Coronary artery (tissue), 2 donors: ENCODE measurements around the gene ATF4.
A peak's percentile ranks its signal among the peaks of the same experiment; 100 is the strongest.
"Not testable (repeated sequence)": the region's sequence is repeated elsewhere in the genome, so short reads cannot be mapped to it uniquely, and the experiment has no call there.

Experiments
- DNase-seq: peaks from one replicate; pipeline ENCODE4 v3.0.0-alpha.2; 2017; ENCODE audit warnings: low spot score
- H3K27ac ChIP-seq, 2 donors: fragments of 200-600 bp; sonication (generic); one replicate each; pipeline ENCODE4 v1.5.1; 2016 to 2019
- H3K4me3 ChIP-seq: fragments of 200-600 bp; sonication (generic); 2 replicates; pipeline ENCODE4 v1.5.1; 2016; ENCODE audit warnings: mild to moderate bottlenecking, moderate library complexity
- CTCF ChIP-seq: fragments of 200-600 bp; sonication (generic); IDR thresholded peaks from one replicate; pipeline ENCODE4 v1.5.1; 2019; ENCODE audit warnings: antibody characterized with exemption

ATF4 gene

GRCh38 chr22:39502789-39503409 is 17.5 kb upstream of the ATF4 start:
- no peak for TF ChIP-seq CTCF
- Histone ChIP-seq H3K4me3 (peak overlapping the region; percentile 99), H3K27ac (peak overlapping the region; percentile 71 to 93)
- no peak for DNase-seq

- TF ChIP-seq CTCF: no peak
- H3K4me3 ChIP-seq: peak overlapping the region; percentile 99
- no peak overlapping the region for H3K27ac ChIP-seq
- DNase-seq: no peak
Observed at GRCh38 chr22:39503630-39504029, 16.7 kb upstream of the ATF4 start.

- TF ChIP-seq CTCF: no peak
- H3K4me3 ChIP-seq: no peak overlapping the region
- no peak overlapping the region for H3K27ac ChIP-seq
- DNase-seq: no peak
Observed at GRCh38 chr22:39504071-39504470, 16.3 kb upstream of the ATF4 start.

DNA sequence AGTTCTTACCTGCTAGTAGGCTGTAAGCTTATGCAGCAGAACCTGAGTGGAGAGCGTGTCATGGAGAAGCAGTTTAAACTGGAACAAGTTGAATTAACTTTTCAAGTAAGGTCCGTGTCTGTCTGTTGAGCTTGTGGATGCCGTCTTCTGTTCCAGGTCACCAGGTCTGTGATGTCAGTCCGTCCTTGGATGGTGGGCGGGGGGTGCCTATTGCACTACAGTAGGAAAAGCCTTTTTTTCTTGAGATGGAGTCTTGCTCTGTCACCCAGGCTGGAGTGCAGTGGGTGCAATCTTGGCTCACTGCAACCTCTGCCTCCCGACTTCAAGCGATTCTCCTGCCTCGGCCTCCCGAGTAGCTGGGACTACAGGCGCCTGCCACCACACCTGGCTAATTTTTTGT is 13.3 kb upstream of the ATF4 start:
- DNase-seq, H3K4me3 ChIP-seq, H3K27ac ChIP-seq: not testable (repeated sequence)

GRCh38 chr22:39508393-39508792 is 12.0 kb upstream of the ATF4 start:
- Histone ChIP-seq H3K27ac (no peak overlapping the region), H3K4me3 (no peak overlapping the region)
- DNase-seq: no peak
- TF ChIP-seq CTCF: no peak

DNA sequence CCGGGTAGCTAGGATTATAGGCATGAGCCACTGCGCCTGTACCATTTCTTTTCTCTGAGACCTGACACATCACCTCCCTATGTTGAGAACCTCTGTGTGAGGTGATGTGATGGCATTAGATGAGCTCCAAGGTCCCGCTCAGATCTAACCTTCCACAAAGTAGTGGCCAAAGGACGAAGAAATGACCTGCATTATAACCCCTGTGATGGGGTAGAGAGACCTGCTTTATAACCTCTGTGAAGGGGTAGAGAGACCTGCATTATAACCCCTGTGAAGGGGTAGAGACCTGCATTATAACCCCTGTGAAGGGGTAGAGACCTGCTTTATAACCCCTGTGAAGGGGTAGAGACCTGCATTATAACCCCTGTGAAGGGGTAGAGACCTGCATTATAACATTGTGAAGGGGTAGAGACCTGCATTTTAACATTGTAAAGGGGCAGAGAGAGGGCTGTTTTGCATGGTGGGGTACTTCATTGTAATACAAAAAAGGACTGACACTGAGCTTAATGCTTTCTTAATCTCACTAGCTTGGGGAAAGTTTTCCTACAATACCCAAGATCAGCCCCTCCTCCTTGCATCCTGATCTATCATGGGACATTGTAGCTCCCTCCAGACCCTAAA is 9.7 kb upstream of the ATF4 start:
- no peak for TF ChIP-seq CTCF
- Histone ChIP-seq H3K27ac (no peak overlapping the region), H3K4me3 (no peak overlapping the region)
- DNase-seq: no peak

GRCh38 chr22:39511226-39511625 is 9.1 kb upstream of the ATF4 start:
- TF ChIP-seq CTCF: no peak
- no peak overlapping the region for H3K27ac ChIP-seq
- no peak for DNase-seq

More at GRCh38 chr22:39511226-39511625, 9.1 kb upstream of the ATF4 start:
- no peak overlapping the region for H3K4me3 ChIP-seq
